K562 (cell line): ENCODE data around the gene LASP1. TPM values are rescaled to one million over a fixed set of nuclear protein-coding genes. Genes with fewer than 3 reads are reported as not detected.

Experiments used
- BHLHE40 ChIP-seq: IDR thresholded peaks from 2 replicates; pipeline ENCODE4 v1.6.1; 2011; ENCODE audit warnings: low read length, improper control_type of control experiment
- BRF1 ChIP-seq: IDR thresholded peaks from 3 replicates; pipeline ENCODE4 v1.6.1; 2011; ENCODE audit warnings: borderline replicate concordance, mild to moderate bottlenecking; ENCODE audit not compliant: insufficient read length; ENCODE audit errors: extremely low read depth
- EHMT2 ChIP-seq: fragments of 450-650 bp; IDR thresholded peaks from 2 replicates; pipeline ENCODE4 v1.6.1; 2018; ENCODE audit warnings: antibody characterized with exemption
- HNRNPK ChIP-seq: fragments of 200-400 bp; formaldehyde crosslinking; IDR thresholded peaks from one replicate; pipeline ENCODE4 v1.6.1; 2018; ENCODE audit warnings: mild to moderate bottlenecking, low read depth, low read length; ENCODE audit not compliant: poor library complexity, severe bottlenecking
- KDM2B ChIP-seq: fragments of 250-450 bp; sonication (Bioruptor Pico); IDR thresholded peaks from 2 replicates; pipeline ENCODE4 v1.8.0; 2021; ENCODE audit warnings: mild to moderate bottlenecking, moderate library complexity
- MECOM ChIP-seq: fragments of 250-450 bp; sonication (Bioruptor Pico); IDR thresholded peaks from 2 replicates; pipeline ENCODE4 v1.8.0; 2022; ENCODE audit warnings: inconsistent platforms
- MLX ChIP-seq, 2 experiments: fragments of 450-650 bp in 1 of 2; sonication (generic) in 1 of 2; formaldehyde crosslinking; conservative IDR thresholded peaks; 2 replicates each; pipeline versions ENCODE4 v1.4.0 to v1.8.1; 2020 to 2022; ENCODE audit warnings: mild to moderate bottlenecking in 1 of 2, missing genetic modification reagents in 1 of 2
- NFYB ChIP-seq: IDR thresholded peaks from 2 replicates; pipeline ENCODE4 v1.6.1; 2011; ENCODE audit warnings: mild to moderate bottlenecking, moderate library complexity; ENCODE audit not compliant: insufficient read length; ENCODE audit errors: extremely low read depth
- POLR2AphosphoS5 ChIP-seq: IDR thresholded peaks from 2 replicates; pipeline ENCODE4 v1.6.1; 2011; ENCODE audit warnings: mild to moderate bottlenecking, low read depth, low read length, moderate library complexity; ENCODE audit not compliant: control insufficient read depth, insufficient read depth
- RBM22 ChIP-seq: fragments of 200-400 bp; formaldehyde crosslinking; IDR thresholded peaks from 2 replicates; pipeline ENCODE4 v1.6.1; 2018; ENCODE audit warnings: low read length, low read depth; ENCODE audit not compliant: poor library complexity, severe bottlenecking
- RHOXF2B ChIP-seq: fragments of 250-450 bp; sonication (Bioruptor Pico); conservative IDR thresholded peaks from 2 replicates; pipeline ENCODE4 v1.5.1; 2021
- TAF7 ChIP-seq: fragments of 450-650 bp; IDR thresholded peaks from 2 replicates; pipeline ENCODE4 v1.6.1; 2016; ENCODE audit warnings: missing genetic modification characterization, missing compliant biosample characterization
- TFAP4 ChIP-seq: sonication (generic); formaldehyde crosslinking; IDR thresholded peaks from 2 replicates; pipeline ENCODE4 v1.8.0; 2022; ENCODE audit warnings: missing genetic modification reagents, mild to moderate bottlenecking, moderate library complexity, borderline replicate concordance
- TFE3 ChIP-seq: fragments of 450-650 bp; formaldehyde crosslinking; IDR thresholded peaks from 2 replicates; pipeline ENCODE4 v1.4.0; 2020; ENCODE audit warnings: mild to moderate bottlenecking, mixed read lengths
- U2AF1 ChIP-seq: fragments of 200-400 bp; formaldehyde crosslinking; optimal IDR thresholded peaks from 2 replicates; pipeline ENCODE3; 2017; ENCODE audit warnings: mild to moderate bottlenecking, low read depth, low read length, moderate library complexity
- ZBTB1 ChIP-seq: sonication (generic); formaldehyde crosslinking; IDR thresholded peaks from 2 replicates; pipeline ENCODE4 v1.8.1; 2023; ENCODE audit warnings: missing genetic modification reagents, low read depth, mild to moderate bottlenecking, borderline replicate concordance
- ZBTB9 ChIP-seq: fragments of 450-650 bp; formaldehyde crosslinking; IDR thresholded peaks from 2 replicates; pipeline ENCODE4 v1.4.0; 2020; ENCODE audit warnings: mild to moderate bottlenecking, moderate library complexity
- ZNF175 ChIP-seq: fragments of 200-800 bp; sonication (Bioruptor generic); IDR thresholded peaks from 2 replicates; pipeline ENCODE4 v1.6.1; 2016; ENCODE audit warnings: low read depth, mild to moderate bottlenecking, missing genetic modification characterization, missing compliant biosample characterization
- ZNF3 ChIP-seq: fragments of 250-450 bp; sonication (Bioruptor Pico); IDR thresholded peaks from 2 replicates; pipeline ENCODE4 v1.5.0; 2021; ENCODE audit warnings: mild to moderate bottlenecking, moderate library complexity
- ZNF316 ChIP-seq: fragments of 450-650 bp; IDR thresholded peaks from 2 replicates; pipeline ENCODE4 v1.6.1; 2016
- ZNF347 ChIP-seq: fragments of 450-650 bp; formaldehyde crosslinking; IDR thresholded peaks from 2 replicates; pipeline ENCODE4 v1.4.0; 2020; ENCODE audit warnings: low read depth, mild to moderate bottlenecking, moderate library complexity
- ZNF699 ChIP-seq: fragments of 250-450 bp; sonication (Bioruptor Pico); IDR thresholded peaks from 2 replicates; pipeline ENCODE4 v1.8.0; 2021; ENCODE audit warnings: mild to moderate bottlenecking, moderate library complexity; ENCODE audit not compliant: insufficient replicate concordance
- ZNF717 ChIP-seq: fragments of 250-450 bp; sonication (Bioruptor Pico); IDR thresholded peaks from 2 replicates; pipeline ENCODE4 v1.5.0; 2021
- ZSCAN29 ChIP-seq: fragments of 450-650 bp; IDR thresholded peaks from 2 replicates; pipeline ENCODE4 v1.6.1; 2017
- polyA plus RNA-seq, 8 experiments: library from polyadenylated mRNA; depleted of rRNA in 4 of 8; stranded (reverse) in 5 of 8; unstranded in 3 of 8; fragments of >200 nt; fragmentation: Nextera tagmentation in 2 of 8; fragmentation: Illumina TruSeq in 1 of 8; extraction: Ambion mirVana in 2 of 8; extraction: Trizol in 1 of 8; gene quantifications; 2 replicates each; pipeline versions ENCODE4 v1.2.1 to v1.2.3, GENCODE V29; 2011 to 2014; ENCODE audit warnings: inconsistent platforms in 1 of 8, missing spikeins in 1 of 8
- total RNA-seq, 7 experiments: library from RNA; depleted of rRNA in 6 of 7; stranded (reverse); fragments of >200 nt in 6 of 7; fragmentation: Illumina TruSeq in 2 of 7; extraction: Trizol in 2 of 7; gene quantifications; 2 replicates each; pipeline versions ENCODE4 v1.2.1 to v1.2.3, GENCODE V29; 2011 to 2021; ENCODE audit warnings: low replicate concordance in 1 of 7

Gene LASP1
- total and polyA plus RNA-seq, 9 of the 15 experiments (the other 6 are each of a cell fraction or from before 2014, with no cell fraction given): 23.0 to 125 (median 55.3) TPM

GRCh38 chr17:38869526-38870258 is at the start of gene LASP1 (continued):
- TF ChIP-seq ZBTB1 (CRISPR knock-in tag) (no peak), ZNF717 (no peak), RHOXF2B (CRISPR knock-in tag) (no peak), U2AF1 (peak; percentile 52), HNRNPK (no peak), ZNF3 (no peak), BRF1 (no peak), KDM2B (CRISPR knock-in tag) (no peak), NFYB (no peak), RBM22 (peak; percentile 51), TFE3 (CRISPR knock-in tag) (no peak), TFAP4 (CRISPR knock-in tag) (peak; percentile 30), ZNF316 (no peak), MLX (CRISPR knock-in tag; conservative IDR thresholded peaks at IDR 0.05) (0 out of 4 replicates have a peak, but pooled peaks have one; percentile 43 to 47), ZSCAN29 (peak; percentile 54; the same call in 1 of the 2 replicates), ZBTB9 (CRISPR knock-in tag) (no peak), BHLHE40 (peak; percentile 37; the same call in 1 of the 2 replicates), ZNF347 (no peak), MECOM (CRISPR knock-in tag) (no peak), POLR2AphosphoS5 (peak; percentile 91; the same call in 1 of the 2 replicates), TAF7 (tag) (peak; percentile 78), ZNF175 (CRISPR knock-in tag) (peak; percentile 91), EHMT2 (no peak), ZNF699 (CRISPR knock-in tag) (no peak)
